Colonic mucosa (tissue), 4 donors: Measurements from ENCODE around the gene TUB. TPM values are rescaled to one million over a fixed set of nuclear protein-coding genes. Genes with fewer than 3 reads are reported as not detected.

Experiments
- DNase-seq: peaks from one replicate; pipeline ENCODE4 v3.0.0-alpha.2; 2020
- H3K27ac ChIP-seq: fragments of 200-600 bp; one replicate; pipeline ENCODE4 v1.8.0; 2021
- H3K27me3 ChIP-seq: fragments of 200-600 bp; one replicate; pipeline ENCODE4 v1.8.0; 2021
- H3K36me3 ChIP-seq: fragments of 200-600 bp; one replicate; pipeline ENCODE4 v1.8.0; 2021
- H3K4me1 ChIP-seq: fragments of 200-600 bp; one replicate; pipeline ENCODE4 v1.8.0; 2021; ENCODE audit warnings: mild to moderate bottlenecking
- H3K4me3 ChIP-seq: fragments of 200-600 bp; one replicate; pipeline ENCODE4 v1.8.0; 2021
- H3K9ac ChIP-seq, 2 donors: one replicate each; pipeline ENCODE4 v1.7.0; 2013; ENCODE audit warnings: control low read depth in 2 of 2, low read depth in 2 of 2, low read length in 2 of 2
- H3K9me3 ChIP-seq: fragments of 200-600 bp; one replicate; pipeline ENCODE4 v1.8.0; 2021
- intact Hi-C: fragments of 100-400 bp; cut with DNase I; formaldehyde crosslinking; loops from one replicate; pipeline ENCODE4 v1.14.1; 2022
- total RNA-seq, 2 donors: library from RNA; stranded (reverse); fragmentation: NEBNext Ultra II Directional in 1 of 2; extraction: Animal tissue kit (Norgen Biotek cat#: 25700) in 1 of 2; gene quantifications; one replicate each; pipeline ENCODE4 v1.2.1, GENCODE V29; 2021
- TF ChIP-seq, protein P1 (sequence below): fragments of 200-600 bp; IDR thresholded peaks from one replicate; pipeline ENCODE4 v1.8.0; 2022; ENCODE audit warnings: antibody characterized with exemption, mild to moderate bottlenecking
- donor health status: healthy.
- donor health status: DM: no; HTN: no; CAD: no.
- donor health status: DM: no; HTN: no; CAD: no.

The TUB gene
- total RNA-seq, 2 donors from 2014 or later, result 1.2 to 1.4 TPM

- intact Hi-C loops, result no loop called here
- Histone ChIP-seq H3K27me3 (peaks cover 6% of the 10 kb centered on the region), H3K9ac (no peak overlapping the region), H3K4me1 (no peaks in the 10 kb centered on the region), H3K9me3 (no peaks in the 10 kb centered on the region), H3K4me3 (no peak overlapping the region), H3K36me3 (no peaks in the 10 kb centered on the region), H3K27ac (no peak overlapping the region)
- no peak for DNase-seq
- TF ChIP-seq, protein P1, sequence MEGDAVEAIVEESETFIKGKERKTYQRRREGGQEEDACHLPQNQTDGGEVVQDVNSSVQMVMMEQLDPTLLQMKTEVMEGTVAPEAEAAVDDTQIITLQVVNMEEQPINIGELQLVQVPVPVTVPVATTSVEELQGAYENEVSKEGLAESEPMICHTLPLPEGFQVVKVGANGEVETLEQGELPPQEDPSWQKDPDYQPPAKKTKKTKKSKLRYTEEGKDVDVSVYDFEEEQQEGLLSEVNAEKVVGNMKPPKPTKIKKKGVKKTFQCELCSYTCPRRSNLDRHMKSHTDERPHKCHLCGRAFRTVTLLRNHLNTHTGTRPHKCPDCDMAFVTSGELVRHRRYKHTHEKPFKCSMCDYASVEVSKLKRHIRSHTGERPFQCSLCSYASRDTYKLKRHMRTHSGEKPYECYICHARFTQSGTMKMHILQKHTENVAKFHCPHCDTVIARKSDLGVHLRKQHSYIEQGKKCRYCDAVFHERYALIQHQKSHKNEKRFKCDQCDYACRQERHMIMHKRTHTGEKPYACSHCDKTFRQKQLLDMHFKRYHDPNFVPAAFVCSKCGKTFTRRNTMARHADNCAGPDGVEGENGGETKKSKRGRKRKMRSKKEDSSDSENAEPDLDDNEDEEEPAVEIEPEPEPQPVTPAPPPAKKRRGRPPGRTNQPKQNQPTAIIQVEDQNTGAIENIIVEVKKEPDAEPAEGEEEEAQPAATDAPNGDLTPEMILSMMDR, result no peak
Measured at GRCh38 chr11:8086571-8086970, 5.6 kb downstream of the TUB start.

GRCh38 chr11:8087185-8087584, 6.2 kb downstream of the TUB start:
- Histone ChIP-seq H3K36me3 (no peaks in the 10 kb centered on the region), H3K4me1 (no peaks in the 10 kb centered on the region), H3K9me3 (no peaks in the 10 kb centered on the region), H3K4me3 (no peak overlapping the region), H3K9ac (no peak overlapping the region), H3K27me3 (peaks cover under 1% of the 10 kb centered on the region), H3K27ac (no peak overlapping the region)
- intact Hi-C loops, result no loop called here
- no peak for DNase-seq
- TF ChIP-seq, protein P1, result no peak

- Histone ChIP-seq H3K27ac (no peak overlapping the region), H3K9ac (no peak overlapping the region), H3K4me1 (no peaks in the 10 kb centered on the region), H3K36me3 (no peaks in the 10 kb centered on the region), H3K4me3 (no peak overlapping the region), H3K27me3 (no peaks in the 10 kb centered on the region), H3K9me3 (no peaks in the 10 kb centered on the region)
- no peak for DNase-seq
- intact Hi-C loops, result no loop called here
- TF ChIP-seq, protein P1, result no peak
Measured at GRCh38 chr11:8087756-8088155, 6.7 kb downstream of the TUB start.

DNA sequence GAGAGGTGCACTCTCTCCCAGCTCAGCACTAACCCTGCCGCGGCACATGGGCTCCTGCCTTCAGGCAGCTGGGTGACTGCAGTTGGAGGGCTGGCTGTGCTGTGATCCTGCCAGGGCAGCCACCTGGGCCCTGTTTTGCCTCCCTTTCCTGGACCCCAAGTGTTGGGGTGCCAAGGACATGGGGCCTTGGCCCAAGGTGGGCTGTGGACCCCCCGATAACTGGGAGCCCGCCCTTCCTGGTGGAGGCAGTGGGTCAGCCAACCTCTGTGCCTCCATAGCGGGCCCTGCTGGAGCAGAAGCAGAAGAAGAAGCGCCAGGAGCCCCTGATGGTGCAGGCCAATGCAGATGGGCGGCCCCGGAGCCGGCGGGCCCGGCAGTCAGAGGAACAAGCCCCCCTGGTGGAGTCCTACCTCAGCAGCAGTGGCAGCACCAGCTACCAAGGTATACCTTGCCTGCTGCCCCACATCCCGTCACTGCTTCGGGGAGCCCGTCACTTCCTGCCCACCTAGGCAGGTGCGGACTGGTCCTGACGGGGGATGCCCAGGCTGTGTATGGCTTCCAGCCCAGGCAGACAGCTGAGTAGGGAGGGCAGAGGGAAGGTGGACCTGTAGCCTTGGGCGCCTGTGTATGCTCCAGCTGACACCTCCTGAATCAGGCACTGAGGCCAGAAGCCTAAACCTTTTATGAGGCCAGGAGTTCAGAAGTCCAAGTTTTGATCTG, 8.9 kb downstream of the TUB start:
- Histone ChIP-seq H3K9me3 (no peaks in the 10 kb centered on the region), H3K36me3 (no peaks in the 10 kb centered on the region), H3K4me3 (no peak overlapping the region), H3K4me1 (no peaks in the 10 kb centered on the region), H3K27ac (no peak overlapping the region), H3K9ac (no peak overlapping the region), H3K27me3 (no peaks in the 10 kb centered on the region)
- intact Hi-C loops, result loop anchor here (10.0 kb wide), 2 partner anchors 195 to 985 kb away; no protein-coding TSS in a partner anchor
- DNase-seq, result no peak
- TF ChIP-seq, protein P1, result no peak

- H3K9me3 ChIP-seq, result no peaks in the 10 kb centered on the region
- DNase-seq, result no peak
- no peaks in the 10 kb centered on the region for H3K27me3 ChIP-seq
- intact Hi-C loops, result loop anchor here (10.0 kb wide), 2 partner anchors 196 to 986 kb away; no protein-coding TSS in a partner anchor
- TF ChIP-seq, protein P1, result no peak
- H3K4me1 ChIP-seq, result no peaks in the 10 kb centered on the region
- no peak overlapping the region for H3K9ac ChIP-seq
- no peaks in the 10 kb centered on the region for H3K36me3 ChIP-seq
- H3K4me3 ChIP-seq, result no peak overlapping the region
- no peak overlapping the region for H3K27ac ChIP-seq
Measured at GRCh38 chr11:8090756-8091155, 9.7 kb downstream of the TUB start.
